Astrocyte of the spinal cord (primary cell): ENCODE data around the gene PROM2.
A peak's percentile ranks its signal among the peaks of the same experiment; 100 is the strongest.

Source experiments
- DNase-seq: peaks from one replicate; pipeline ENCODE4 v3.0.0; 2011; ENCODE audit warnings: low read depth, low spot score
- H3K4me3 ChIP-seq: 2 replicates; pipeline ENCODE4 v1.5.1; 2011; ENCODE audit warnings: low read depth, mild to moderate bottlenecking, low read length, moderate library complexity
- CTCF ChIP-seq: IDR thresholded peaks from 2 replicates; pipeline ENCODE4 v1.5.1; 2012; ENCODE audit warnings: low read depth, mild to moderate bottlenecking, low read length, inconsistent platforms
- in situ Hi-C: cut with HindIII; loops from 2 replicates; pipeline ENCODE4 v1.10.0; 2017; ENCODE audit warnings: low sequenced_read_pairs

The PROM2 gene

GRCh38 chr2:95274291-95275150 is at the start of gene PROM2:
Gene PROM2, plus strand, starts transcription at chr2:95274449. Its CDS starts 137 bp downstream, at chr2:95274586.
- H3K4me3 ChIP-seq: no peak within 1 kb of the TSS
- no peak for DNase-seq
- TF ChIP-seq CTCF: no peak
- in situ Hi-C loops: no loop called here

- TF ChIP-seq CTCF: no peak
- H3K4me3 ChIP-seq: no peak overlapping the region
- in situ Hi-C loops: no loop called here
- DNase-seq: no peak
These were observed 48.6 kb upstream of the PROM2 start for GRCh38 chr2:95225658-95226057.

DNA sequence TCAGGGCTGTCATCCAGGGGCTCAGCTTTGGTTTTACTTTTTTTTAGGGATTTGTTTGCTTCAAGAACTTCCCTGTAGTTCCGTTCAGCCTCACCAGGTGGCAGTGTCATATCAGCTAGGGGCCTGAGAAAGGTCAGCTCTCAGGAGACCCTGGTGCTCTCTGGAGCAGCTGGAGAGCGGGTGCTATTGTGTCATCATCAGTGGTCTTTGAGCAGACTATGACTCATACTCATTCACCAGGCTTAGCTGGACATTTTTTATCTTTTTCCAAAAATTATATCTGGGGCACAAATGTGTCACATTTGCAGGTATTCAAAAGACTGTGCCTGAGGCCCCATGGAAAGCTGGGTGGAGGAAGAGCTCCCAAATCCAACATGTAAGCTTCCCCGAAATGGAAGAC is 42.5 kb upstream of the PROM2 start:
- in situ Hi-C loops: no loop called here
- peak; percentile 84 for TF ChIP-seq CTCF
- peak; percentile 78 for DNase-seq
- H3K4me3 ChIP-seq: no peak overlapping the region

DNA sequence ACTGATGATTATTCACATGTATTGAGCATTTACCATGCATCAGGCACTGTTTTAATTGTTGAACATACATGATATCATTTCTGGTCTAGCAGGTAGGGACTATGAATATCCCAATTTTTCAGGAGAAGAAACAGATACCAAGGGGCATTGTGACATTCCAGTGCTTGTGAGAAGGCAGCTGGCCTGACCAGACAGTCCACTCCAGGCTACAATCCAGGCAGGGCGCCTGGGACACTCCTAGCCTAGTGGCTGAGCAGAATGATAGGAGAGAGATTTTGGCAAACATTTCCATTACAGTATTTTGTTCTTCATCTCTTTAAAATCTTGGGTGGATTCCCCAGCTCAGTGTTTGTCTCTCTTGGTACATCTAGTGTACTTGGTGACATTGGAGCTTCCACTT is 42.0 kb upstream of the PROM2 start:
- in situ Hi-C loops: no loop called here
- DNase-seq: no peak
- TF ChIP-seq CTCF: no peak
- no peak overlapping the region for H3K4me3 ChIP-seq

DNA sequence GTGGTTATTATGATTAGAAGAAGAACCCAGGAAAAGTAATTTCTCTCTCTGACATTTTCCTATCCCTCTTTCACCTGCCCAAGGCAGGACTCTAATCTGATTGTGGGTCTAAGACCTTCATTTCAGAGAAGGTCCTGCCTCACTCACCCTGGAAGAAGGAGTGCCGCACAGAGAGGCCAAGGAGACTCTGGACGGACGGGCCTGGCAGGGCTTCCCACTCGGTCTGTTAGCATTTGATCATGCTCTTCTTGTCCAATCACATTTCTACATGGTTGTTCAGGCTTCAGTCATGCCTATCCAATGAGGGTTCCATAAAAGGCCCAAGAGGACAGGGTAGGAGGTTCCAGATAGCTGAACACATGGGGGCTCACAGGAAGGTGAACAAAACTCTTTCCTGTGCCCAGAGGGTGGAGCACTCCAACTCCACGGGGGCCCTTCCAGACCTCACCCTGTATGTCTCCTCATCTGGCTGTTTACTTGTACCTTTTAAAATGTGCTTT is 39.9 kb upstream of the PROM2 start:
- in situ Hi-C loops: no loop called here
- H3K4me3 ChIP-seq: no peak overlapping the region
- no peak for DNase-seq
- no peak for TF ChIP-seq CTCF

DNA sequence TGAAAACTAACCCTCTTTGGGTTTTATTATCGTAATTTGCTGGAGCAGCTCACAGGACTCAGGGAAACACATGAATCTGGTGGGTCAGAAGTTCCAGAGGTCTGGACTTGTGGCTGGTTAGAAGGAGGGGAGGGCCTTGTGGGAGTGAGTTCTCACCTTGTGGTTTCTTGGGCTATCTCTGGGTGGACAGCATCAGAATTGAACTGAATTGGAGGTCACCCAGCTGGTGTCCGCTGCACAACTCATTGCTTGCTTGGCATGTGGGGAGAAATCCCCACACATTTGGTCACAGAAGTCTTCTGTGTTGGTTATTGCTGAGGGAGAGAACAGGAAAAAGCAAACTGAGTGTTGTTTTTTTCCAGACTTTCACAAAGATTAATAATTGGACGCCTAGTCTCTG is 39.4 kb upstream of the PROM2 start:
- no peak for DNase-seq
- in situ Hi-C loops: no loop called here
- no peak for TF ChIP-seq CTCF
- H3K4me3 ChIP-seq: no peak overlapping the region
